Hippocampal formation (tissue), 2 donors: Measurements from ENCODE around the gene SLC15A1.

ENCODE experiments used
- DNase-seq, 2 donors: peaks; one replicate each; lab custom pipeline; 2025; lab: John Stamatoyannopoulos, UW

Gene SLC15A1

DNA sequence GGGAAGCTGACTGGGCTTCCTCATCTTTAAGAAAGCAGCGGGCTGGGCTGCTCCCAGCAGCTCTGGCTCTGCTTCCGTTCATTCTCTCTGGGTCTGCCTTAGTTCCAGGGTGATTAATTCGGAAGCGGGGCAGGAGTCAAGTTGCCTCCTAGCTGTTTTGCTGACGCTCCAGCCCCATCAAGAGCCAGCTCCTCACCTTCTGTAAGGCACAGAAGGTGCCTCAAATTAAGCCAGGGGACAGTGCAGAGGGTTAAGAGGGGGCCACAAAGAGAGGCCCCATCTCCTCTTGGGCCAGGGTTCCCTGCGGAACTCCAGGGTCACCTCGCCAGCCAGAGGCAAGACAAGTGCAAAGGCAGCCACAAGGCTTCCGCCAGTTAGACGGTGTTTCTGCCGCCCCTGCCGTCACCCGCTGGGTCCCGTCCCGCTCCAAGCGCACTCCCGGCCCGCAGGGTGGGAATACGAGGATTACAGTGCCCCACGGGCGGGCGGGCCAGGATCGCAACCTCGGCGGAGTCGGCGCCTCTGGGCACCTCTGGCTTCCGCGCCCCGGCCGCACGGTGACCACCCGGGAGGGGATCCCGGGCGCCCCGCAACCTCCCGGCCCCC is 508 bp downstream of the SLC15A1 start:
- no peak for DNase-seq

DNA sequence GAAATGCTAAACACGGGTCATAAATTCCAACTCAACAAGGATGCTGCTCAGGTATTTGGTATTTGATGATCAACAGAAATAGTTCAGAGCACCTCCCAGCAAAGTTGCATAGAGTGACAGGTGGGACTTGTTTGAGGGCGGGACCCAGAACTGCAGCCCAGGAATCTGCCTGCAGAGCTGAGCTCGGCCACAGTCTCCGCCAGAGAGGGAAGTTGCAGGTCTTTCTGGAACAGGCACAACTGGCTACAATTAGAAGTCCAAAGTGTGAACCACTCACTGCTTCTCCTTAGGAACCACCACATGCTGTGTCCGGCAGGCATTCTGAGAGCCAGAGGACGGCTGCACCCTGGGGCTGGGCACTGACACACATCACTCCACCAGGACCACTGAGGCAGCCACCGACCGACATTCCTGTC is 1.1 kb downstream of the SLC15A1 start:
- DNase-seq: no peak

DNA sequence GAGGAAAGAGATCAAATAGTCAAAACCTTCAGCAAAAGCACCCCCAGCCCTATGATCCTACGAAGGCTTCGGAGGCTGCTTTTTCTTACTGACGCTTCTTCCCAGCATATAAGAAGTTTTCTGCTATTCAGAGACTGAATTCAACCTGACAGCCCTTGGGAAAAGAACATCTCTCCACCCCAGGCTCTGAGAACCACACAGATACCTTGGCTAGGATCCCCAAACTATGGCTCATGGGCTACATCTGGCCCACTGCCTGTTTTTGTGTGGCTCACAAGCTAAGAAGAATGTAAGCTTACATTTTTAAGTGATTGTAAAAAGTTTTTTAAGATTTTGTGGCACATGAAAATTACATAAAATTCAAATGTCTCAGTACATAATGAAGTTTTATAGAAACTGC is 3.0 kb downstream of the SLC15A1 start:
- DNase-seq: no peak

DNA sequence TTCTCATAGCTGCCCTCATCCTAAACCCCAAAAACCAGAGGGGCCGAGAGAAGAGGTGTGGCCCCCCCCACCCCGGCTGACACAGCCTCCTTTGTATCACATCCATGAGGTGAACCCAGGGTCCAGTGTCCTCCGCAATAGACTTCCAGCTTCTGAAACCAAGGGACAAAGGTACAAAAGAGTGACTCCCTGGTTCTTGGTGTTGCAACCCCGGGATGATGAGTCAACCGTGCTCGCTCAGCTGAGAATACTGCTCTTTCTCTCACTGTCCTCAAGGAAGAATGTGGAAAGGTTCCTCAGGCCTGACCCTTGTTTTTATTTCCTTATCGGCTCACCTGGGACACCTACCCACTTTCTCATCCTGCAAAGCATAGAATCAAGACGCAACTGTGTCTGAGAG is 5.5 kb downstream of the SLC15A1 start:
- DNase-seq: no peak

DNA sequence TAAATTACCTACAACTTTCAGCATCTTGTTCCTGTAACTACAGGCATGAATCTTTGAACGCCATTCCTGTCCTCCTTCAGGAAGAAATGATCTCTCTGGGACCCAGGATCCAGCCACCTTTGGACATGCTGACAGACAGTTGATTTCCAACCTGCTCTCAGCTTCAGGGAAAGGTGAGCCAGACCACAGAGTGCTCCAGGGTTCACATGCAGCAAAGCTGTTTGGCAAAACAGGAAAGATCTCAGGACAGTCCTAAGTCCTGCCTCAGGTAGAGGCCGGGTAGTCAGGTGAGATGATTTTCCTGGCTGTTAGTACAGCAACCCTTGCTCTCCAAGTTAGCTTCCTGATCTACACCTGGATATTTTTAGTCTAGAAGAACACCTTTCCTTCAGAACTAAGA is 9.1 kb downstream of the SLC15A1 start:
- DNase-seq: no peak

DNA sequence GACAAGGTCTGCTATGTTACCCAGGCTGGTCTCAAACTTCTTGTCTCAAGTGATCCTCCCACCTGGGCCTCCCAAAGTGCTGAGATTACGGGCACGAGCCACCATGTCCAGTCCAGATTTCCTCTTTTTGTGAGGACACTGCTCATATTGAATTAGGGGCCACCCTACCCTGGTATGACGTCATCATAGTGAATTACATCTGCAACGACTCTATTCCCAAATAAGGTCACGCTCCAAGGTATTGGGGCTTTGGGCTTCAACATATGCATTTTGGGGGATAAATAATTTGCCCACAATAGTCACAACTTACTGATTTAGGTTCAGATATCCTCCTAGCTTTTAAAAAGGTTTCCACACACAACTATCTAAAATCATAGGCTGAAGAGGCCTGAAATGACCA is 9.5 kb downstream of the SLC15A1 start:
- DNase-seq: no peak

DNA sequence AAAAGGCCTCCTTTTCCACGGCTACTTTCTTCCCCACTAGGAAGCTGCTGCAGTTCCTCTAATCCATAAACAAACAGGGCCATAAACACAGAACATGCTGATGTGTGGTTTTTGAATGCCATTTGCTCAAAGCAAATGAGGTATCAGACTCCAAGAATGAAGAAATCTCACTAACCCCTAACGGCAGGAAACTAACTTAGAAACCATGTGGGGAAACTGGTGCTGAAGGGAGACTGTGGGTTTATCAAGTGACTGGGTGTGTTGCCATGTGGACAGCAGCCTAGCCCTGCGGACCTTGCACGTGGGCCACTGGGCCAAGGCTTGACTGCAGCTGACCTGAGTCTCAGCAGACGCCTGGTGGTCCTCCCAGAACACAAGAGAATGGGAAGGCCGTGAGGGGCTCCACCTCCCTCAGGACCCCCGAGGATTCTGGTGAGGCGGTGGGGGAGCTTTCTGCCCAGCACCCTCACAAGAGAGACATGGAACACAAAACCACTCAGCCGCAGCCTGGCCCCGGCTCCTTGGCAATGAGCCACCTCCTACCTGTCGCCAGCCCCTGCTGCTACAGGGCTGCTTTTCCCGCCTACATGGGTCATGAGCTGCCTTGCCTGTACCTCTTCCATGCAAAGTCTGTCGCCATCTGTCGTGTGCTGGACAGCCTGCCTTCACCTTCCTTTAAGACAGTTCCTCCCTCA is 10.6 kb downstream of the SLC15A1 start:
- no peak for DNase-seq

DNA sequence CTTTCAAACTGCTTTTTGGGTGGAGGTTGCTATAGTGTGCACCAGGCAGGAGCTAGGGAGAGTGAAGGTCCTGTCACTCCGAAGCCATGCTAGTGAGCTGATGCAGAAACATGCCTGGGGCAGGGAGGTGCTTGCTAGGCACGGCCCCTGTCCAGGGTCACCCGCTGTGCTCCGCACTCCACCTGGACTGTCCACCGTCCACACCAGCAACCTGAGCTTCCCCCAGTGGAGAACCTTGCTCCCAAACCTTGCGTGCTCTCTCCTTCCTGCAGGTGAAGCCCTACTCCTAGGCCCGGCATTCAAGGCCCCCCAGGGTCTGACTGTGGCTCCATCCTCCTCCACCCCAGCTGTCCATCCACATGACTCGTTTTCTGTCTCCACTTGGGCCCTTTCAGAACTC is 12.3 kb downstream of the SLC15A1 start:
- no peak for DNase-seq

DNA sequence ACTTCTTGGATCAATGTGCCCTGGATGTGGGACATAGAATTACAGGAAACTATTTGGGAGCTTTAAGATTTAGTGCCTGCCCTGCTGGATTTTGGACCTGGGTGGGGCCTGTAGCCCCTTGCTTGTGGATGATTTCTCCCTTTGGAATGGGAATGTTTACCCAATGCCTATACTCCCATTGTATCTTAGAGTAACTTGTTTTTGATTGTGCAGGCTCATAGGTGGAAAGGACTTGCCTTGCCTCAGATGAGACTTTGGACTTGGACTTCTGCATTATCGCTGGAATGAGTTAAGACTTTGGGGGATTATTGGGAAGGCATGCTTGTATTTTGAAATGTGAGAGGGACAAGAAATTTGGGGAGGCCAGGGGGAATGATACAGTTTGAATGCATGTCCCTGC is 13.5 kb downstream of the SLC15A1 start:
- no peak for DNase-seq

DNA sequence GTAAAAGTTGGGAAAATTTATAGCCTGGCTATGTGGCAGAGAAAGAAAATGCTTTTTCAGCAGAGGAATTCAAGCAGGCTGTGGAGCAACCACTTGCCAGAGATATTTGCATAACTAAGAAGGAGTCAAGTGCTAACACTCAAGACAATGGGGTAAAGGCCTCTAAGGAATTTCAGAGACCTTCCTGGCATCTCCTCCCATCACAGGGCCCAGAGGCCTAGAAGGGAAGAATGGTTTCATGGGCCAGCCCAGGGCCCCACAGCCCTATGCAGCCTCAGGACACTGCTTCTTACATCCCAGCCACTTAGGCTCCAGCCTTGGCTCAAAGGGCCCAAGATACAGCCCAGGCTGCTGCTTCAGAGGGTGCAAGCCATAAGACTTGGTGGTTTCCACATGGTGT is 14.3 kb downstream of the SLC15A1 start:
- DNase-seq: no peak

DNA sequence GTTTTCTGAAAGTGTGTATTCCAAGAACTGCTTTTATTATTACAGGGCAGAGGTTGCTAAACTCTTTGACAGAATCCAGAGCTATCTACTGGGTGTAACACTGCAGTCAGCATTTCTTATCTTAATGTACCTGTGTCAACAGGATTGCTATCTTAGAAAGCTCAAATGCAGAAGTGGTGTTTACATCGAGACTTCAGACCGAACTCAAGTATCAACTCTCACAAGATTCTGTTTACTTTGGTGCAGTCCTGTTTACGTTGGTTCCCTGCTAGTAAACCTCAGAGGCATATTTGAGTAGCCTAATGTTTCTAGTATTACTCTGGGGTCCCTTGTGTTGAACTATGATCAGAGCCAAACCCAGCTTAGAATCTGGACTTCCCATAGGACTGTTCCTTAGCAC is 20.5 kb downstream of the SLC15A1 start:
- no peak for DNase-seq

DNA sequence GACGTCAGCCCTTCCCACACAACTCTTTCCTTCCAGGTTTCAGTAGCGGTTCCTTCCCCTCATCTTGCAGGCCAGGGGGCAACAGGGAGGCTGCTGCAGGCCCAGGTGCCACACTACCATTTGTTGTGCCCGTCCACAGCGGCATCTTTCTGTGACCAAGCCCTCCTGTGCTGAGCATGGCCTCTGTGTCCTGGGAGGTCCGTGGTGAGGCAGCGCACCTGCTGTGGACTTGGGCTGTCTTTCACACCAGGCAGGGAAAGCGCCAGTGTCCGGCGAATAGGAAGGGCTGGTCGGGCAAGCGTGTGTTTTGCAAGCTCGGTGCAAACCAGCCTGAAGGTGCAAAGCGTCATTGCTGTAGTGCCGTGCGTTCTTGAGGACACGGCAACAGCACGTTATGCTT is 21.4 kb downstream of the SLC15A1 start:
- DNase-seq: no peak

DNA sequence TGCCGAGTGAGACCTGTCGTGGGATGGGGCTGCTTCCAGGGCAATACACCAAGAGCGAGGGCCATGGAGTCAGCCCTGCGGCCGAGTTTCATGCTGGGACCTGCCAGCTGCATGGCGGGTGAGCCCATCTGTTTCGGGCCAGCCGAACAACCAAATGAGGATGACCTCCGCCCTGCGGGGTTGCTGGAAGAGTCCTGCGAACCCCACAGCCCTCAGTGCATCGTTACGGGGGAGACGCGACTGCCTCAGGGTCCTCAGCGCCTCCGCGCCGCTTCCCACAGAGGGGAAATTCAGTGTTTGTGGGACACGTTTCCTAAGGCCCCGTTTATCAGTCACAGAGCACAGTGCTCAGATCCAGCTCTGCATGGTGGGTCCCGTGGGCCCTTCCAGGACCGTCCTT is 22.0 kb downstream of the SLC15A1 start:
- no peak for DNase-seq

DNA sequence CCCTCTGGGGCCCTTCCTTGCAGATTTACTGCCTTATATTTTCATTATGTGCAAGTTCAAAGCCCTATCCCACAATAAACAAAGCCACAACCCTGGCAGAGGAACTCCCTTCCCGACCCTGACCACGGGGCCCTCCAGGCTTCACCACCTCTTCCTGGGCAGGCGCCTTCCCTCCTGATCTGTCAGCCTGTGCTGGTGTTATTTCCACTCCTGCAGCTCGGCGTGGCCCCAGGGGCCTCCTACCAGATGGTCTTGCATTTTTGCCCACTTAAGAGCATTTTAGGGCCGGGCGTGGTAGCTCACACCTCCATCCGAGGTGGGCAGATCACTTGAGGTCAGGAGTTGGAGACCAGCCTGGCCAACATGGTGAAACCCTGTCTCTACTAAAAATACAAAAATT is 22.8 kb downstream of the SLC15A1 start:
- DNase-seq: no peak

DNA sequence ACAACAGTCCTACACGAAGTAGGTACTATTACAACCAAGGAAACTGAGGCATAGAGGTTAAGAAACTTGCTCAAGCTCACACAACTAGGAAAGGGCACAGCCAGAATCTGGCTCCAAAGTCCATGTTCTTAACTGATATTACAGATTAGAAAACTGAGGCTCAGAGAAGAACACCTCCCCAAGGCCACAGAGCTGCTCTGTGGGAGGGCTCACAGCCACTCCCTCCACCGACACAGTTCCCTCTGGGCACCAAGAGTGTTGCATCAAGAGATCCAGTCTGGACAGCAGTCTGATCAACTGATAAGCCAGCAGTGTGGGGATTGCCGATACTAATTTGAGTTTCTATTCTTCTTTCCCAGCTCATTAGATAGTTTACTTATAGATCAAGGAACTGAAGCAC is 29.5 kb downstream of the SLC15A1 start:
- no peak for DNase-seq

DNA sequence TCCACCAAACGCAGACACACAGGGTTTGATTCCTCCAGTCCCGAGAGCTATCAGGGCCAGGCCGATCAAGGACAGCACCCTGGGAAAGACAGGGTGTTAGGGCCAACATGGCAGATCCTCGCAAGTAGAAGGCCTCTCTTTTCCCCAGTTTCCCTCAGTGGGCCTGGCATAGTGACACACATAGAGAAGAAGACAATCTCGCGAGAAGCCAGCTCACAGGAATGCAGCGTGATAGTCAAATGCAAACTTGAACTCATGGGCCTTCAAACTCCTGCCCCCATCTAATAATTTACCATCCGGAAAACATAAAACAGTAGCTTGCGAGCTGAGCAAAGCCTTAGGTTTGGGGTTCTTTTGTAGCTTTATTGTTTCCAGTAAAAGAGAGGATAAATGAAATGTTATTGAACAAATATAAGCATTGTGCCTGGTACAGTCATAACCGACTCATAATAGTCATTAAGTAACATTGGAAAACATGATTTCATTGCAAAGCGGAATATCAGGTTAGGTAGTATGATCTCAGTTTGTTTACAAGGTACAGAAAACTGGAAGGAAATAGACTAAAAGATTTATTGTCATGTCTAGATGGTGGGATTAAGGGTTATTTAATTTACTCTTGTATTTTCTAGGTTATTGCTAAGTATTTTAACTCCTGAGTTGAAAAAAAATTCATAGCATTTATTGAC is 30.5 kb downstream of the SLC15A1 start:
- no peak for DNase-seq

DNA sequence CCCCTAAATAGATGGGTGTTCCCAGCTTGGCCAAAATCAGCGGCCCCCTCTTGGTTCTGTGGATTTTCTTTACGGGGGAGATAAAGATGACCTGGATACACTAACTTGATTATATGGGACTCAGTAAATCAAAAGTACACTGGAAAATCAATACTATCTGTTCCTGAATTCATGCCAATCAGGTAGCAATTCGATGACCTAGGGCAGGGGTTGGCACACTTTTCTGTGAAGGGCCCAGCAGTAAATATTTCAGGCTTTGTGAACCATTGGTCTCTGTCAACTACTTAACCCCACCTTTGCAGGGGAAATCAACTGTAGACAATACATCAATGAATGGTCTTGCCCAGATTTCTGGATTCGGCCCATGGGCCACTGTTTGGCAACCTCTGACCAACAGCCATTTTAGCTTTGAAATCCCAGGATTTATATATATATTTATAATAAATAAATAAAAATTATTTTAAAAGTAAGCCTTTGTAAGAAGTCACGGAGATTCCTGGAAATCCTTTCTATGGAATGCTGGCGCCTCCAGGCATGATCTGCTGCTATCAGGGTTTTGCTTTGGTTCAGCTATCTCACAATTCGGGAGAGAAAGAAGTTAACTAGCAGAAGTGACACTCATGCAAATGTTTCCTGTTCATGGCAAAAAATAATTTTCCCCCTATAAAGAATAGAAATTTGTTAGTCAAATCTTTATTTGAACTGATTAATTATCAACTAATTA is 32.8 kb downstream of the SLC15A1 start:
- no peak for DNase-seq

DNA sequence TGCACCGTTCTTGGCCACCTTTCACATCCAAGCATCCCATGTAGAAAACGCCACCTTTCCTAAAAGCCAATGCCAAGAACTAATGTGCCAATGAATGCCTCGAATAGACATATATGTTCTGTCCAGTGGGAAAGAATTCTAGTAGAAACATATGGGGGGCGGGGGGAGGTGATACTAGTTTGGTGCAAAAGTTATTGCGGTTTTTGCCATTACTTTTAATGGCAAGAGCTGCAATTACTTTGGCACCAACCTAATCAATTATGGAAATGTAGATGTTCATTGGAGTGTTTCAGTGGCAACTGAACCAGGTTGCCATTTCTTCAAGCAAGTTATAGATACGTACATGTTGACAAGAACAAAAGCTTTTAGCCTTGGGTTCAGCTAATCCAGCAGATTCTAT is 34.6 kb downstream of the SLC15A1 start:
- DNase-seq: no peak

DNA sequence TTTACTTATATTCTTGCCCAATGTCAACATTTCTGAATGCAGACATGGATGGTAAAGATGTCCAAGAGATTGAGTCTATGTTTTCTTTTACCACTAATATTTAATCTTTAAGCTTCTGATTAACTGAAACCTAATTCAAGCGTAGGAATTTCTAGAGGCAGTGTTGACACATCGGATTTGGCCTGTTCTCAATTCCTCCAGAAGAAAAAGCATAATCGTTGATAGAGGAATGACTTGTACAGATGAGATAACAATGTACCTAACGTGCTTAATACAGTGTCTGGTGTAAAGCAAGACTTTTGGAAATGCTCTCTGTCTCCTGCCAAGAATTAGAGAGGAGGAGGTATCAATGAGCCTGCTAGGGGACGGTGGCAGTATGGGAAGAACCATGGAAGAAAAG is 35.2 kb downstream of the SLC15A1 start:
- DNase-seq: no peak

DNA sequence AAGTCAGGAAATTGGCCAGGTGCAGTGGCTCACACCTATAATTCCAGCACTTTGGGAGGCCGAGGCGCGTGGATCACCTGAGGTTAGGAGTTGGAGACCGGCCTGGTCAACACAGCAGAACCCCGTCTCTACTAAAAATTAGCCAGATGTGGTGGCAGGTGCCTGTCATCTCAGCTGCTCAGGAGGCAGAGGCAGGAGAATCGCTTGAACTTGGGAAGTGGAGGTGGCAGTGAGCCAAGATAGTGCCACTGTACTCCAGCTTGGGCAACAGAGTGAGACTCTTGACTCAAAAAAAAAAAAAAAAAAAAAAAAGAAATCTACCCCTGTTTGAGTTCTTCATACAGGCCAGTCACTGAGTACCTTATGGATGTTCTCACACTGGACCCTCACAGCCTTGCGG is 42.0 kb downstream of the SLC15A1 start:
- DNase-seq: no peak

DNA sequence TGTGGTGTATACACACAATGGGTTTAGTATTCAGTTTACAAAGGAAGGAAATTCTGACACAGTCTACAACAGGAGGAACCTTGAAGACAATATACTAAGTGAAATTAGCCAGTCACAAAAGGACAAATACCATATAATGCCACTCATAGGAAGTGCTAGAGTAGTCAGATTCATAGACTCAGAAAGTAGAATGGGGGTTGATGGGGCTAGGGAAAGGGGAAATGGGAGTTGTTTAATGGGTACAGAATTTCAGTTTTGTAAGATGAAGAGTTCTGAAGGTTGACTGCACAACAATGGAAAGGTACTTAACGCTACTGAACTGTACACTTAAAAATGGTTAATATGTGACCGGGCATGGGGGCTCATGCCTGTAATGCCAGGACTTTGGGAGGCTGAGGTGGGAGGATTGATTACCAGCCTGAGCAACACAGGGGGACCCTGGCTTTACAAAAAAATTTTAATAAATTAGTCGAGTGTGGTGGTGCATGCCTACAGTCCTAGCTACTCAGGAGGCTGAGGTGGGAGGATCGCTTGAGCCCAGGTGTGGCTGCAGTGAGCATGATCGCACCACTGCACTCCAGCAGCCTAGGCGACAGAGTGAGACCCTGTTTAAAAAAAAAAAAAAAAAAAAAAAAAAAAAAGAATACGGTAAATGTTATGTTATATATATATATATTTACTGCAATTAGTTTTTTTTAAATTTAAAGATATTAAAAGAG is 45.0 kb downstream of the SLC15A1 start:
- DNase-seq: no peak

DNA sequence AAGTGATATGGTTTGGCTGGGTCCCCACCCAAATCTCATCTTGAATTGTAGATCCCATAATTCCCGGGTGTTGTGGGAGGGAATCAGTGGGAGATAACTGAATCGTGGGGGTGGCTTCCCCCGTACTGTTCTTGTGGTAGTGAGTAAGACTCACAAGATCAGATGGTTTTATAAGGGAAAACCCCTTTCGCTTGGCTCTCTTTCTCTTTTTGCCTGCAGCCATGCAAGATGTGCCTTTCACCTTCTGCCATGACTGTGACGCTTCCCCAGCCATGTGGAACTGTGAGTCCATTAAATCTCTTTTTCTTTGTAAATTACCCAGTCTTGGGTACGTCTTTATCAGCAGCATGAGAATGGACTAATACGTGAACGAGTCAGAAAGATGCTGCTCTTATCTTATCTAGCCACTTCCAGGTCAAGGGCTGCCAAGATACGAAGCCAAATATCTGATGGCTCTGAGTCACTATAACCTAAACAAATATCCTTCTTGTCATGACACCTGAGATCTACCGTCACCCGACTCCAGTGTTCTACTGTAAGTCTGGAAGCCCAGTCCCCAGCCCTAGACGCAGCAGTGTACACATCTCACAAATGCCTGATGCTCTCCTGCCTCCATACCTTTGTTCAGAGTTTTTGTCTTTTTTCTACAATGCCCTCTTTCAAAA is 45.9 kb downstream of the SLC15A1 start:
- DNase-seq: no peak
